GM21786 (cell line): ENCODE results near the gene UBQLN1.

Source experiments
- ATAC-seq: cut with Tn5 transposase; IDR thresholded peaks from one replicate; pipeline ENCODE4 v1.9.1; 2021; ENCODE audit not compliant: unreplicated experiment

UBQLN1 gene

DNA sequence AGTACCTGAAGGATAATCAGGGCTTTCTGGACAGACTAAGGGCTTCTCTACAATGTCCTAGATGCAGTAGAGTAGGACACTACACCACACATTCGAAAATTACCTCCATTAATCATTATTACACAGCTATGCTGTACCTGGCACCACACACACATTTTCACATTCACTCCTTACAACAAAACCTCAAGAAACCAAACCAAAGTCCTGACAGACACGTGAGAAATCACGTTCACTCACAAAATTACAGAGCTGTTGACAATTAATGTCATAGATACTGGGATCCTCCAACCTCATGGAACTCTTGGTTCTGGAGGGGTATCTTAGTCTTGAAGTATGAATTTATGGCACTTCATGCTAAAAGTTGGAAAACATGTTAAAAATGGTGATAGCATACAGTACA, 16.3 kb downstream of the UBQLN1 start:
- no peak for ATAC-seq

DNA sequence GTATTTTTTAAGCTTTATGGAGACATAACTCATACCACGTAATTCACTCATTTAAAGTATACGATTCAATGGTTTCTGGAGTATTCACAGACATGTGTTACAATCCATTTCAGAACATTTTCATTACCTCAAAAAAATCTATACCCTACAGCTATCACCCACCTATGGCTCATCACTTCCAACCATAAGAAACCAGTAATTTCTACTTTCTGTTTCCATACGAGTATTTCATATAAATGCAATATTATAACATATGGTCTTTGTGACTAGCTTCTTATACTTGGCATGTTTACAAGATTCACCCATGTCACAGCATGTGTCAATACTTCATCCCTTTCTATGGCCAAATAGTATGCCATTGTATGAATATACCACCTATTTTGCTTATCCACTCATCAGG, 18.8 kb downstream of the UBQLN1 start:
- no peak for ATAC-seq

DNA sequence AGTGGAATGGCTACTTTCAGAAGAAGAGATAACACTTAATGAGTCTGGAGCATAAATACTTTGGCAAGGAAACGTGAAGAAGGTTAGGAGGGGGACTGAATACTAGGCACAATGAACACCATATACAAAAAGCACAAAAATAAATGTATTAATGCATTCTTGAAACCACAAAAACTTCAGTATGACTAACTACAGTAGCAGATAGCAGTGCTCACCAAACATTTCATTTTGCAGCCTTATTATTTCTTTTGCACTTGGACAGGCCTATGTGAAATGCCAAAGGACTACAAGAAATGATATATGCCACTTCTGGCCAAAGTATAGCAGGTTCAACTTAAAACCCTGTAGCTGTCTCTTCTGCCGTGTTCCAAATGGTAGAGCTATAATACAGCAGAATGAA, 26.3 kb downstream of the UBQLN1 start:
- no peak for ATAC-seq

DNA sequence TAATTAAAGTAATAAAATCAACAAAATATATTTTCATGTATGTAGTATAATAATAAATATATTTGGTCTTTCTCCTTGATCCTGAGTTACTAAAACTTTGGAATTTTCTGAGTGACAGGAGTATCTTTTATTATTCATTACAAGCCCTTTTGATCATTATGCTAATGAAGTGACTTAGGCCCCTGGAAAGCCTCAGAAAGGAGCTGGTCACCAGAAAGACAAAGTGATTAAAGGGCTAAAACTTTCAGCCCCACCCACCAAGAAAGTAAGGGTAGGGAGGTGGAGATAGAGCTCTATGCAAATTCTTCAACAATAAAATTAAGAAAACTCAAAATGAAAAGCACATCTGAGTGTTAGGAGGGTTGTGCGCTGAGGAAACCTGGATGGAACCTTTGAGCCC, 27.5 kb downstream of the UBQLN1 start:
- ATAC-seq = no peak

DNA sequence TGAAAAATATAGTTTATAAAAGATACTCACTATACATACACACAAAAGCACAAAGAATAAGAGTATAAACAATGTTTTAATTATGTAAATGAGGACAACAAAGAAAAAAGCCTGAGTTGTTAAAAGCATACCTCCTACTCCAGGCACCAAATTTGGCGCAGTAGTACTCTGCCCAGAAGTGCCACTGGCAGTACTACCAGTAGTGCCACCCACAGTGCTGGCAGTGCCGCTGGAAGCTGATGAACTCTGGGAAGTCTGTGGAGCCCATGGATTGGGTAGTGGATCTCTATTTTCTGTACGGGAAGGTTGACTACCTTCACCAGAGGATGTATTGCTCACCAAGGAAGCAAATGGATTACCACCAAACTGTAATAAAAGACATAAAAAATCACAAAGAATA, 30.2 kb downstream of the UBQLN1 start:
- ATAC-seq = no peak

DNA sequence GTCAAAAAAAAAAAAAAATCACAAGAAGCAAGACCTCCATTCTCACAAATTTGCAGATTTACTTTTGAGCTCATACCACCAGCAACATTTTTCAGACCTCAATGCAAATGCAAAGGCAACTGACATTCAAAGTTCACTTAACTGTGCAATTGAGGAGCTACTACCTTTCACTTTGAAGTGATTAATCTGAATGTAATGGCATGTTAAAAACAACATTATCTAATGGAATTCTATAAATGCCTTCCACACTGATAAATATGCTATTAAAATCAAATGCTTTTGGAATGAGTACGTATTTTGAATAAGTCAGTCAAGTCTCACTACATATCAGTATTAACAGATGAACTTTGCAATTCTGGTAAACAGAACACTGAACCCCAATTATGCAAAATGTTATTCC, 32.3 kb downstream of the UBQLN1 start:
- no peak for ATAC-seq

DNA sequence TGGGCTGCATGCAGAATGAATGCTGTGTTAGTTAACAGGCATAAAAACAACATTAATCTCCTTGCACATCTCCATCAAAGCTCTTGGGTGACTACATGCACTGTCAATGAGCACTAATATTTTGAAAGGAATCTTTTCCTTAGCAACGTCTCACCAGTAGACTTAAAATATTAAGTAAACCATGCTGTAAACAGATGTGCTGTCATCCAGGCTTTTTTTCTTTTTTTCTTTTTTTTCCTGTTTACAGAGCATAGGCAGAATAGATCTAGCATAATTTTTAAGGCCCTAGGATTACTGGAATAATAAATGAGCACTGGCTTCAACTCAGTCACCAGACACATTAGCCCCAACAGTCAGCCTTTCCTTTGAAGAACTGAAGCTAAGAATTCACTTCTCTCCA, 36.3 kb downstream of the UBQLN1 start:
- ATAC-seq = no peak

DNA sequence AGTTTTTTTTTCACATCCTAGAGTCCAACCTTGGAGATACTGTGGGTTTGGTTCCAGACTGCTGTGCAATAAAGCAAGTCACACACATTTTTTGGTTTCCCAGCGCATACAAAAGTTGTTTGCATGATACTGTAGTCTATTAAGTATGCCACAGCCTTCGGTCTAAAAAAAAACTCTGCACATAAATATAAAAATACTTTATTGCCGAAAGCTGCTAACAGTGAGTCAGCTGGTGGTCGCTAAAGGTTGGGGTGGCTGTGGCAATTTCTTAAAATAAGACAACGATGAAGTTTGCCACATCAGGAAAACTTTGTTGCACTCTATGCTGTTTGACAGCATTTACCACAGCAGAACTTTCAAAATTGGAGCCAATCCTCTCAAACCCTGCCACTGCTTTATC, 37.4 kb downstream of the UBQLN1 start:
- no peak for ATAC-seq

DNA sequence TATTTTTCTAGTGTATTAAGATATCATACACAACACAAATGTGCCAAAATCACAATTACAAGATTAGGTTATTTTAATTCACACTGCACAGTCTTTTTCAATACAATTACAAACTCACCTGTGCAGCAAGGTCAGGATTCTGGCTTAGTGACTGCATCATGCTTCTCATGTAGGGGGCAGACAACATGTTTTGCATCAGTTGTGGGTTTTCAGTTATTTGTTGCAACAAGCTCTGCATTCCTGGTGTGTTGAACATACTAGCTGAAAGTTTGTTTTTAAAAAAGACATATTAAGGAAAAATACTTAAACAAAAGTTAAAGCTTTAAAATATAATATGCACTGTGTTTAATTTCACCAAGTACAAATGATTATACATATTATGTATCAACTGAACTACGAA, 38.7 kb downstream of the UBQLN1 start:
- ATAC-seq = no peak

DNA sequence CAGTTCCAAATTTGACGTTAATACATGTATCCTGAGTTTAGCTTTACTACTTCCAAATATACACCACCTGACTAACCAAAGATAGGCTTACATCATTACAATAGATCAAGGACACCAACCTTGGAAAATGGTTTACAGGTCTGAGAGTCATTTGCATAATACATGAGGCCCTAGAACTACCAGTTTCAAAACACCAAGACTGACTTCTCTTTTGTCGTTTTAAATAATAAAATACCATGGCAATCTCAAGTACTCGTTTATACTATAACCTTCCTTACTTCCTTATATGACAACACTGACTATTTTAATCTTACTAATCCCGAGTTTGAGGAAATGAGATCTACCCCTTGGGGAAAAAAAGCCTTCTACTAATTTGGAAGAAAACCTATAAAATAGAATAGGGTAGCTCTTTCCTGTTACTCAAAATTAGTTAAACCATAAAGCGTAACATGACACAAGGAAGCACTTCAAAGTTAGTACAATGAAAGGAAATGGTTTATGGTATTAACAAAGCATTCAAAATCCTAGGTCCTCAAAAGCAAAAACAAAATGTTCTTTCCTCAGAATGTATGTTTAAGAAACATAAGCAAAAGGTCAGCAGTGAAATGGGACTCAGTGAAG, 42.1 kb downstream of the UBQLN1 start:
- ATAC-seq = peak; percentile 90

DNA sequence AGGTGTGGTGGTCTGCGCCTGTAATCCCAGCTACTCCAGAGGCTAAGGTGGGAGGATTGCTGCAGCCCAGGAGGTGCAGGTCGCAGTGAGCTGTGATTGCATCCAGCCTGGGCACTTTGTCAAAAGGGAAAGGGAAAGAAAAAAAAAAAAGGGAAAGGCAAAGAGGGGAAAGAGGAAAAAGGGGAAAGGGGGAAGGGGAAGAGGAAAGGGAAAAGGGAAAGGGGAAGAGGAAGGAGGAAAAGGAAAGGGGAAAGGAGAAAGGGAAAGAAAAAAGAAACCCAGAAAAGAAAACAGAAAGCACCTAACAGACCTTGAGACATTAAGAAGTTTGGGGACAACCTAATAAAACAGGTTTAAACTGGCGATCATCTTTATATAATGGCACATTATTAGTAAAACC, 44.8 kb downstream of the UBQLN1 start:
- no peak for ATAC-seq

DNA sequence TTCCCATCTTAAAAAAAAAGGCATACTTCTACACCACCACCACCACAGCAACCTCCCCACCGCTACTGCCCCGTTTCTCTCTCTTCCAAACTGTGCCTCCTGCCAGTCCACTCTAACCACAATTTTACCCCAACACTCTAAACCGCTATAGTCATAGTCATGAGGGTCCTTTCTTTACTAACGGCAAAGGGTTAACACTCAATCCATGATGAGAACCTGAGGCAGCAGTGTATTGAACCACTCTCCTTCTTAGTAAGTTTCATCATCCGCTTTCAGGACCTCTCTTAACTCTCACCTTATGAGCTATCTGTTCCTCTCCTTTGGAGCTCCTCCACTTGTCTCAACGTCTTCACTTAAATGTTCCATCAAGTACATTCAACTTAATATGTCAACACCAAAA, 50.8 kb downstream of the UBQLN1 start:
- no peak for ATAC-seq

DNA sequence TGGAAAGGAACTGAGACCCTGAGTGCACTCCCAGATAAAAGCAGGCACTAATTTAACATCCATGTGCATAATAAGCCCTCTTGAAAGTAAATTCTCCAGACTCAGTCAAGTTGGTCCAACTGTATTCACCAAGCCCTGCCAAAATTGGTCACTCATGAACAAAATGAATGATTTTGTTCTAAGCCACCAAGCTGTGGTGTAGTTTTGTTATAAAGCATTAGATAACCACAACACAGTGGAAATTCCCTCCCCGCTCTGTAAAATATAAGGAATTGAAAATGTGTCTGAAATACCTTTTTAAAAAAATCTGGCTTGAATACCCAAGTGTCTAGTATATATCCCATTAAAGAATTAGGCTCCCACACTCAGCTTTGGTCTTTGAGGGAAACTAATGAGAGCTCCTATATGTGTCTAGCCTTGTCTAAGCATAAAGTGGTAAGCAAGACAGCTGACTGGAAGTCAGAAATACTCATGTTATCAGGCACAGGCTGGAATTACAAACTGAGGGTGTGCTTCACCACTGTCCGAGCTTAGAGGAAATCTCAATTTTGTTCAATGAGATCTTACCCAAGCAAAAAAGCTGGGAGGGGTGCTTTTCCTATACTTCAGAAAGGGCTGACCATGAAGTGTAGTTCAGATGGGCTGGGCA, 51.6 kb downstream of the UBQLN1 start:
- peak; percentile 69 for ATAC-seq

DNA sequence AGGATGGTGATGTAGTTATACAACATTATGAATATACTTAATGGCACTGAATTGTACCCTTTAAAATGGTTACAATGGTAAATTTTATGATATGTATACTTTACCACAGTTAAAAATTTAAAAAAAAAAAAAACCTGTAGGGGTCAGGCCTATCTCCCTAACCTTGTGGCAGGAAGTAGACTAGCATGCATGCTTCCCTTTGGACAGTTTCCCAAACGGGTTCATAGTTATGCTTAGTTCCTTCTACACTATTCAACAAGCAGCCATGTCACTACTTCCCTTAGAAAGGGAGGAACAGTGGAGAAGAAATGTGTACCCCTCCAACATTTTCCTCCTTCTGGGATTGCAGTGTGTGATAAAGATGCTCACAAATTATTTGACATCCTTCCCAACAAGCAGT, 52.3 kb downstream of the UBQLN1 start:
- ATAC-seq = no peak

DNA sequence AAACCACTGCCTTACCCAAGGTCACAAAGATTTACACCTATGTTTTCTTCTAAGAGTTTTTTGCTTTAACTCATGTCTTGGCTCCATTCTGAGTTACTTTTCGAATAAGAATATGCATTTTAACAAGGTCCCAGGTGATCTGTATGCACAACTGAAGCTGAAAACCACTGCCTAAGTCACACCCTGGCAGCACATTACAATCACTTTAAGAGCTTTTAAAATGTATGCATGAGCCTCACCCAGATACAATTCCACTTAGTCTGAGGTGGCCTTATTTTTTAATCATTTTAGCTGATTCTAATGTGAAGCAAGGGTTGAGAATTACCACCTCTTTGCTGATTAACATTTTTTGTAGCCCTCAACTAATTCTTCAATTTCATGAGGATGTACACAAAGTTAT, 55.3 kb downstream of the UBQLN1 start:
- ATAC-seq = no peak

DNA sequence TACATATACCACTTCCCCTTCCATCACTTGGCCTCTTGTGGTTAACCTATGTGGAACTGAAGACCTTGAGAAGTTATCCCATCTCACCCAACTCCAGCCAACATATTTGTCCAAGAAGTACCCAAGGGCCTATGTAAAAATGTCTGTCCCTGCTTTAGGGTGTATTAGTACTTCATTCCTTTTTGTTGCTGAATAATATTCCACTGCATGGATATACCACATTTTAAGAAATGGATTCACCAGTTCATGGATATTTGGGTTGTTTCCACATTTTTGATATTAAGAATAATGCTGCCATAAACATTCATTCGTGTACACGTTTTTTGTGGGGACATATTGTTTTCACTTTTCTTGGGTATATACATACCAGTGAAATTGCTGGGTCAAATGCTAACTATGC, 56.2 kb downstream of the UBQLN1 start:
- no peak for ATAC-seq

DNA sequence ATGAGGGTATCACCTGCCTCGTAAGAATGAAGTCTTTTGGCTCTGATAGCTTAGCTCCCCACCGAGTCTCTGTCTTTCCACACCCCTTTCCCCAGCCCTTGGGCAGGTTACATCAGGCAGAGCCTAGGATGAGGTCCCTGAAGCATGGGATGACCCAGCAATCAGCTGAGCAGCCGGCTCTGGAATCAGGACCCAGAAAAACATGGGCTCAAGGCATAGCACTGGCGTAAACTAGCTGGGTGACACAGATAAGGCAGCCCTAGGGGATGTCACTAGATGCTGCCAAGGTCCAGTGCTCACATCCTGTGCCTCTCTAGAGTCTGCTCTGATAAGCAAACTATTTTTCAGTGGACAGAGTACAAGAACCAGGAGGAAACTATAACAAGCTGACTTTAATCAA, 58.2 kb downstream of the UBQLN1 start:
- no peak for ATAC-seq

DNA sequence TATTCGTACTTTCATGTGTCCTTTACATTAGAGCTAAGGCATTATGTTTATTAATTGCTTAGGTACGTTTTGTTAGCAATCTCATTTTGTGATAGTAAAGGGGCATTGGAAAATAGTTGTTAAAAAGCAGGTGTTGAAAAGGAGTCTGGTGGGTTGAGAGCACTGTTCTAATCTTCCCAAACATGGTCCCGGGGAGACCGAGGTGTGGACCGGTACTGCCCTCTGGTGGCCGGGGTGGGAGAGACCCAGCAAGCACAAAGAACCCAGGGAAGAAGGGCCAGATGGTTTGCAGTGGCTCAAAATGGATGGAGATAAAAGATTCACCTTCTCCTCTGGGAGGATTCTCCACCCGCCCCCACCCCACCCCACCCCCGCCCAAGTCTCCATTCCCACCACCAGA, 58.7 kb downstream of the UBQLN1 start:
- ATAC-seq = peak; percentile 63

DNA sequence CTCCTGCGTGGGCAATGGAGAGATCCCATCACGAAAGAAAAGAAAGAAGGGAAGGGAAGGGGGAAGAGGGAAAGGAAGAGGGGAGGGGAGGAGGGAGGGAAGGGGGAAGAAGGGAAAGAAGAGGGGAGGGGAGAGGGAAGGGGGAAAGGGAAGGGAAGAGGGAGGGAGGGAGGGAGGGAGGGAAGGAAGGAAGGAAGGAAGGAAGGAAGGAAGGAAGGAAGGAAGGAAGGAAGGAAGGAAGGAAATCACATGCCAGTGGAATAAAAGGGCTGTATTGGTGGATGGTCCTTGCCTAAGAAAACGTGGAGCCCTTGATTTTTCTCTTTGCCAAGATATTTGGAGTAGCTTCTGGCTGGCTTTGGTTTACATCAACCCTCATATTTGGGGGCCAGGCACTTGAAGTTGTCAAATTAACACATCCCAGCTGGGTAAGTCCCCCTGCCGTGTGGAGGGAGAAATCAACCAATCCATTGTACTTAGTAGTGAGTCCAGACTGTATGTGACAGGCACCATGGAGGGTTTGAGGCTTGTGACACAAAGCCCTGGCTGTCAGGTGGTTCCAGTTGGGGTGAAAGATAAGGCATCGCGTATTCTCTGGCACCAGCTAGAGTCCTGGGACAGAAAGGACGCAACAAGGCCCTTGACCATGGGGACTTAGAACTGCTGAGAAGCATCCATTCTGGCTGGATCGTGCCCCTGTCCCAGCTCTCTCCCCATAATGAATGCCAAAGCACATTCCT, 61.1 kb downstream of the UBQLN1 start:
- no peak for ATAC-seq

DNA sequence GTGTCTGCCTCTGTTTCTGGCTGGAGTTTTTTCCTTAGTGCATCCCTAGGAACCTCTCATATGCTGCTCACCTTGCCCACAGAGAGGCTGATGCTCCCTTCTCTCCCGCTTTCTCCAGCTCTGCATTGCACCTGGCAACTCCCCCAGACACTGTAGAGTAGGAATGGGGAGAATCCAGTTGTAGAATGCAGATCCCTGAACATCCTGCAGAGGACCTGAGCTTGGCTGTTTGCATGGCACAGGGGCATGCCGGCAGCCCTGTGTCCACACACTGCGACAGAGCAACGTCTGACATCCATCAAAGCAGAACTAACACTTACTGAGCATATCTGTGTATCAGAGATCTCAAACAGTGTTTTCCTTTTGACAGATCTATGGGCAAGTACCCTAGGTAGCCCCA, 65.0 kb downstream of the UBQLN1 start:
- no peak for ATAC-seq

DNA sequence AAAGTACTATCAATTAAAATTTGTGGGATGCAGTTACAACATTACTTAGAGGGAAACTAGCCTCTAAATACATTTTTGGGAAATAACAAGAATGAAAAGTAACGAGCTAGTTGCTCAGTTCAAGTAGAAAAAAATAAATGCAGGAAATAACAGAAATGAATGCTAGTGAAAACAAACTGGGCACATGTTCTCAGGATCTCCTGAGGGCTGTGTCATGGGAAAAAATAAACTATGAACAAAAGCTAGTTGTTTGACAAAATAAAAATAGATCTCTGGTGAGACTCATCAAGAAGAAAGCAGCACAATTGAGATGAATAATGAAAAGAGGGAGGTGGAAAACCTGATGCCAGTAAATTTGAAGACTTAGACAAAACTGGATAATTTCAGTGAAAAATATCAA, 68.5 kb downstream of the UBQLN1 start:
- no peak for ATAC-seq

DNA sequence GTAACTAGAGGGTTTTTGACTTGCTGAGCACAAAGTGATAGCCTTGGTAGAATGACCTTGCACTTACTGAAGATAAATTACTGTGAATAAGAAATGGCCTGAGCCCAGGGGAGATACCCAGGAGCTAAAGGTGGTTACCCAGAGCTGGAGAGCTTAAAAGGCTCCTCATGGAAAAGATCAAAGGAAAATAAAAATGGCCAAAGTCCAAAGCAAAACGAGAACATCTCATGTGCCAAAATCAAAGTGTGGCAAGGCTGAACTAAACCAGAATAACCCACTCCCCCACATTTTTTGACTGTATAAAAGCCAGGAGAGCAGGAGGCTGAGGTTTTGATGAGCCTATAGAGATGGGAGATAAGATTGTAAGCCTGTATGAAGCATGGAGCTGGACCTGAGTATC, 70.4 kb downstream of the UBQLN1 start:
- no peak for ATAC-seq

DNA sequence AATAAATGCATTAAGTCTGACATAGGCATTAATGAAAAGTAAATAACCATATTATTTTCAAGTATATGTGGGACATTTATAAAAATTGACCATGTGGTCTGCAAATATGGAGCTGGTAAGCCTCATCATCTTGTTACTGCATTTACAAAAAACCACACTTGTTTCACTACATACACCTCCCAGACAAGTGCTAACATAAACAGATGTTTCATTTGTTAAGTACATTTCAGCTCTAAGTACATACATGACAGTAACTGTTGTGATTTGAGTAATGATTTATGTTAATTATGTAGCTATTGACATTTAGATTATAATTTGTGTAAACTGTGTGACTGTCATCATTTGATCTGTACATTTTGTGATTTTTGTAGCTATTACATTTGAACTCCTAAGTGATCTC, 70.9 kb downstream of the UBQLN1 start:
- ATAC-seq = no peak
